Heart left ventricle (tissue), 16 donors: ENCODE results near the gene DSCAM. TPM values are rescaled to one million over a fixed set of nuclear protein-coding genes. Genes with fewer than 3 reads are reported as not detected.
"Not testable (repeated sequence)": the region's sequence is repeated elsewhere in the genome, so short reads cannot be mapped to it uniquely, and the experiment has no call there.

Source experiments
- ATAC-seq, 4 donors: fragments of 200-7000 bp; cut with Tn5 transposase; one replicate each; pipeline ENCODE4 v1.9.1; 2020 to 2022; ENCODE audit warnings: moderate library complexity in 4 of 4, mild to moderate bottlenecking in 3 of 4, moderate number of reproducible peaks in 1 of 4
- DNase-seq, 5 donors: peaks; one replicate each; pipeline ENCODE4 v3.0.0-alpha.2; 2020
- H3K27ac ChIP-seq, 12 donors: fragments of 200-600 bp; sonication (generic) in 4 of 12; one replicate each; pipeline versions ENCODE4 v1.5.0 to v1.8.0; 2016 to 2022; ENCODE audit warnings: mild to moderate bottlenecking in 2 of 12
- H3K27me3 ChIP-seq, 9 donors: fragments of 200-600 bp; sonication (generic) in 2 of 9; one replicate each; pipeline versions ENCODE4 v1.5.1 to v1.8.0; 2016 to 2022; ENCODE audit warnings: mild to moderate bottlenecking in 3 of 9
- H3K36me3 ChIP-seq, 9 donors: fragments of 200-600 bp; sonication (generic) in 2 of 9; one replicate each; pipeline versions ENCODE4 v1.5.0 to v1.8.0; 2018 to 2022; ENCODE audit warnings: mild to moderate bottlenecking in 2 of 9
- H3K4me1 ChIP-seq, 12 donors: fragments of 200-600 bp; sonication (generic) in 4 of 12; one replicate each; pipeline versions ENCODE4 v1.5.0 to v1.8.0; 2016 to 2022; ENCODE audit warnings: mild to moderate bottlenecking in 3 of 12
- H3K4me3 ChIP-seq, 12 donors: fragments of 200-600 bp; sonication (generic) in 4 of 12; one replicate each; pipeline versions ENCODE4 v1.5.0 to v1.8.0; 2017 to 2022; ENCODE audit warnings: mild to moderate bottlenecking in 9 of 12, moderate library complexity in 4 of 12
- H3K9me3 ChIP-seq, 12 donors: fragments of 200-600 bp; sonication (generic) in 4 of 12; one replicate each; pipeline versions ENCODE4 v1.5.0 to v1.8.0; 2016 to 2022; ENCODE audit warnings: mild to moderate bottlenecking in 1 of 12
- POLR2A ChIP-seq, 2 donors: fragments of 450-650 bp; IDR thresholded peaks; one replicate each; pipeline ENCODE4 v1.6.1; 2017; ENCODE audit warnings: antibody characterized with exemption in 2 of 2, mild to moderate bottlenecking in 2 of 2, moderate library complexity in 2 of 2
- WGBS, 4 donors: extraction: QIAGEN DNeasy Blood & Tissue Kit in 2 of 4; methylation state at CpG; one replicate each; pipeline versions ENCODE4 v1.1.5 to v1.1.7; 2013 to 2018; 5-methylcytosine and 5-hydroxymethylcytosine counted together
- intact Hi-C, 10 donors: fragments of 100-400 bp; cut with DNase I; formaldehyde crosslinking; loops; one replicate each; pipeline versions ENCODE4 v1.11.1 to v1.14.2; 2022
- polyA plus RNA-seq, 2 donors: library from polyadenylated mRNA; stranded (reverse); fragments of 200-250 nt; gene quantifications; one replicate each; pipeline ENCODE4 v1.2.3, GENCODE V29; 2013
- total RNA-seq, 9 donors: library from RNA; depleted of rRNA in 2 of 9; stranded (reverse); fragments of >200 nt in 2 of 9; fragmentation: NEBNext Ultra II Directional in 3 of 9; extraction: Animal tissue kit (Norgen Biotek cat#: 25700) in 3 of 9; gene quantifications; one replicate each; pipeline versions ENCODE4 v1.1.0 to v1.2.4, GENCODE V29; 2016 to 2023
- TF ChIP-seq, protein P1 (sequence below), 12 donors: fragments of 200-600 bp; sonication (generic) in 4 of 12; IDR thresholded peaks; one replicate each; pipeline versions ENCODE4 v1.5.0 to v1.8.0; 2018 to 2022; ENCODE audit warnings: antibody characterized with exemption in 12 of 12, mild to moderate bottlenecking in 5 of 12
- donor health status: ischemic (EF 13 %, LVEDD 7.1; RV severe dilation, severe dysfunction).
- donor health status: healthy with polysubstance abuse.
- donor health status: DM: no; HTN: yes; CAD: no.
- donor health status: DM: no; HTN: no; CAD: no.
- donor health status: ischemic (EF 25% LVEDD 6.9; RV normal size, moderate dysfunction).
- donor health status: ischemic (EF 25% LVEDD 5.7; RV mildly dilated, moderate dysfunction).
- donor health status: healthy.
- donor health status: DM: yes; HTN: yes; CAD: no.
- donor health status: ischemic (EF 35%, LVEDD 5.7; RV mildly dilated, moderate dysfunction).
- donor health status: nonischemic (EF 11% LVEDD 7.7; RV severe dilation, severe dysfunction).
- donor health status: DM: yes; HTN: yes; CAD: no.
- donor health status: PGD.
- donor health status: ischemic (EF 29% LVEDD 5.4; RV normal size, mild dysfunction).
- donor health status: nonischemic (EF 23%, LVEDD 6.1; RV moderate dilation, normal function).

Gene DSCAM
- total and polyA plus RNA-seq, 11 donors = 0.03 TPM; not detected in 10

- Histone ChIP-seq H3K4me1 (no peaks in the 10 kb centered on the region), H3K27me3 (peaks cover 0 to 5% (median 0%) of the 10 kb centered on the region in 9 donors), H3K36me3 (no peaks in the 10 kb centered on the region), H3K4me3 (no peak overlapping the region), H3K27ac (no peak overlapping the region), H3K9me3 (no peaks in the 10 kb centered on the region)
- intact Hi-C loops = no loop called here
- TF ChIP-seq, protein P1, sequence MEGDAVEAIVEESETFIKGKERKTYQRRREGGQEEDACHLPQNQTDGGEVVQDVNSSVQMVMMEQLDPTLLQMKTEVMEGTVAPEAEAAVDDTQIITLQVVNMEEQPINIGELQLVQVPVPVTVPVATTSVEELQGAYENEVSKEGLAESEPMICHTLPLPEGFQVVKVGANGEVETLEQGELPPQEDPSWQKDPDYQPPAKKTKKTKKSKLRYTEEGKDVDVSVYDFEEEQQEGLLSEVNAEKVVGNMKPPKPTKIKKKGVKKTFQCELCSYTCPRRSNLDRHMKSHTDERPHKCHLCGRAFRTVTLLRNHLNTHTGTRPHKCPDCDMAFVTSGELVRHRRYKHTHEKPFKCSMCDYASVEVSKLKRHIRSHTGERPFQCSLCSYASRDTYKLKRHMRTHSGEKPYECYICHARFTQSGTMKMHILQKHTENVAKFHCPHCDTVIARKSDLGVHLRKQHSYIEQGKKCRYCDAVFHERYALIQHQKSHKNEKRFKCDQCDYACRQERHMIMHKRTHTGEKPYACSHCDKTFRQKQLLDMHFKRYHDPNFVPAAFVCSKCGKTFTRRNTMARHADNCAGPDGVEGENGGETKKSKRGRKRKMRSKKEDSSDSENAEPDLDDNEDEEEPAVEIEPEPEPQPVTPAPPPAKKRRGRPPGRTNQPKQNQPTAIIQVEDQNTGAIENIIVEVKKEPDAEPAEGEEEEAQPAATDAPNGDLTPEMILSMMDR (IDR thresholded peaks at IDR 0.05) = no peak
- TF ChIP-seq POLR2A (IDR thresholded peaks at IDR 0.05) = no peak
- ATAC-seq (no peak), DNase-seq (no peak)
- whole genome bisulfite sequencing, 4 donors = 47 to 59% (median 51%) methylated on average over 3 of the region's 3 CpGs
Observed at GRCh38 chr21:40453183-40453582, 393.8 kb downstream of the DSCAM start.

GRCh38 chr21:40452548-40452947 is 394.4 kb downstream of the DSCAM start:
- WGBS, 4 donors = 45 to 65% (median 47%) methylated on average over 1 of the region's 1 CpG
- ATAC-seq (no peak), DNase-seq (no peak)
- no peaks in the 10 kb centered on the region for H3K9me3 ChIP-seq
- TF ChIP-seq POLR2A (IDR thresholded peaks at IDR 0.05) = no peak
- TF ChIP-seq, protein P1 (IDR thresholded peaks at IDR 0.05) = no peak
- H3K4me1 ChIP-seq = no peaks in the 10 kb centered on the region
- intact Hi-C loops = no loop called here
- no peaks in the 10 kb centered on the region for H3K36me3 ChIP-seq
- H3K27ac ChIP-seq = no peak overlapping the region
- no peak overlapping the region for H3K4me3 ChIP-seq
- H3K27me3 ChIP-seq = no peaks in the 10 kb centered on the region

GRCh38 chr21:40447016-40447415 is 399.9 kb downstream of the DSCAM start:
- Histone ChIP-seq H3K27me3 (no peaks in the 10 kb centered on the region), H3K4me1 (no peaks in the 10 kb centered on the region), H3K4me3 (no peak overlapping the region), H3K9me3 (peaks cover 0 to 6% (median 0%) of the 10 kb centered on the region in 12 donors), H3K36me3 (no peaks in the 10 kb centered on the region), H3K27ac (no peak overlapping the region)
- ATAC-seq (no peak), DNase-seq (no peak)
- intact Hi-C loops = no loop called here
- 49 to 76% (median 57%) methylated on average over 2 of the region's 2 CpGs for WGBS, 4 donors
- TF ChIP-seq, protein P1 (IDR thresholded peaks at IDR 0.05) = no peak
- TF ChIP-seq POLR2A (IDR thresholded peaks at IDR 0.05) = no peak

- TF ChIP-seq, protein P1 (IDR thresholded peaks at IDR 0.05) = no peak
- no peak for TF ChIP-seq POLR2A (IDR thresholded peaks at IDR 0.05)
- no peak for DNase-seq
- Histone ChIP-seq H3K27me3 (no peaks in the 10 kb centered on the region), H3K9me3 (peaks cover 0 to 6% (median 0%) of the 10 kb centered on the region in 12 donors), H3K27ac (no peak overlapping the region), H3K4me3 (no peak overlapping the region), H3K4me1 (no peaks in the 10 kb centered on the region), H3K36me3 (no peaks in the 10 kb centered on the region)
- intact Hi-C loops = no loop called here
- ATAC-seq = no peak
- 49 to 55% (median 52%) methylated on average over 2 of the region's 2 CpGs for WGBS, 4 donors
Observed at GRCh38 chr21:40445349-40445921, 401.5 kb downstream of the DSCAM start.

DNA sequence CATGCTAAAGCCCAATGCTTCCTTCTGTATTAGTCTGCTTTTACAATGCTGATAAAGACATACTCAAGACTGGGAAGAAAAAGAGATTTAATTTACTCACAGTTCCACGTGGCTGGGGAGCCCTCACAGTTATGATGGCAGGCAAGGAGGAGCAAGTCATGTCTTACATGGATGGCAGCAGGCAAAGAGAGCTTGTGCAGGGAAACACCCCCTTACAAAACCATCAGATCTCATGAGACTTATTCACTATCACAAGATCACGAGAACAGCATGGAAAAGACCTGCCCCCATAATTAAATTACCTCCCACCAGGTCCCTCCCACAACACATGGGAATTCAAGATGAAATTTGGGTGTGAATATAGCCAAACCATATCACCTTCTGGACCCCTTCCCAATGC is 407.4 kb downstream of the DSCAM start:
- ATAC-seq, H3K9me3 ChIP-seq, intact Hi-C loops, H3K4me1 ChIP-seq, H3K4me3 ChIP-seq, H3K36me3 ChIP-seq, H3K27me3 ChIP-seq, H3K27ac ChIP-seq, DNase-seq: not testable (repeated sequence)
- 20 to 71% (median 48%) methylated on average over 2 of the region's 2 CpGs for WGBS, 4 donors
